ENCODE measurements around the gene JAM2.

- TF ChIP-seq CTCF (IDR thresholded peaks at IDR 0.05 in 8 of 11, conservative IDR thresholded peaks at IDR 0.05 in 3 of 11) (no peak), POLR2A (IDR thresholded peaks at IDR 0.05) (no peak), POLR2AphosphoS5 (IDR thresholded peaks at IDR 0.05) (no peak)
Observed at GRCh38 chr21:25701529-25701928, 62.5 kb downstream of the JAM2 start.

Data from spleen (tissue), 7 donors.